Muscle of back (tissue), 11 donors: ENCODE results near the gene UFD1. TPM values are rescaled to one million over a fixed set of nuclear protein-coding genes. Genes with fewer than 3 reads are reported as not detected.

Experiments used
- DNase-seq, 3 donors: peaks; one replicate each; pipeline versions ENCODE4 v3.0.0 to v3.0.0-alpha.2; 2013
- polyA plus RNA-seq, 10 donors: library from polyadenylated mRNA; unstranded; fragments of 120-200 nt; gene quantifications; one replicate each; pipeline ENCODE4 v1.2.1, GENCODE V29; 2013; ENCODE audit not compliant: insufficient read length in 10 of 10

Gene UFD1
- polyA plus RNA-seq, 10 donors: 36.4 to 53.2 (median 41.2) TPM

DNA sequence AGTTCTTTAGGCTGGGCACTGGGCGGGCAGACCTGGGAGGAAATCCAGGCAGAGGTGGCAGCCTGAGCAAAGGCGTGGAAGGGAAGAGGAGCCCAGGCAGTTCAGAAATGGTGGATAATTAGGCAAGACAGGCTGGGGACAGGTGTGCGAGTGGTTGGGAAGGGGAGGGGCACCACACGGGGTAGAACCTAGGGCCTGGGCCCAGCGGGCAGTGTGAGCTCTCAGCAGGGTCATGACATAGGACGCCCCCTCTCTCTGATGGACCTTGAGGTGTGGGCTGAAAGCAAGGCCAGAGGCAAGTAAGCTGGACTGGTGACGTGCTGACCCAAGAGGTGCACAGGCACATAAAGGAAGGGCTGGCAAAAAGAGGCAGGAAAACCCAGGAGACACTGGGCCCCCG is 6.8 kb downstream of the UFD1 start:
- DNase-seq: no peak

DNA sequence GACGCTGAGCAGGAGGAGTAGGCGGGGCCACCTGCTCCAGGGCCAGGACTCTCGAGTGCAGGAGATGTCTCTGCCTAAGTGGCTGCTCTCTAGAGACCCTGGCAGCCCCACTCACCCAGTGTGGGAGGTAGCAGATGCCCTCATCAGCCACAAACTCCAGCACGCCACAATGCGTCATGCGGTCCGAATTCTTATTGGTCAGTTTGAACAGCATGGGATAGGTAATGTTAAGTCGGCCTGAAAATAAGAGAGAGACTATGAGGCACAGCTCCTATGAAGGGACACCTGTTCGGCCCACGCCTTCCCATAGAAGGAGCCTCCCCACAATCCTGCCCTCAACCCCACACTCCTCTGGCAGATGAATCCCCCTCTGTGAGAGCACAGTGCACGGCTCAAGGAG is 7.4 kb downstream of the UFD1 start:
- no peak for DNase-seq

DNA sequence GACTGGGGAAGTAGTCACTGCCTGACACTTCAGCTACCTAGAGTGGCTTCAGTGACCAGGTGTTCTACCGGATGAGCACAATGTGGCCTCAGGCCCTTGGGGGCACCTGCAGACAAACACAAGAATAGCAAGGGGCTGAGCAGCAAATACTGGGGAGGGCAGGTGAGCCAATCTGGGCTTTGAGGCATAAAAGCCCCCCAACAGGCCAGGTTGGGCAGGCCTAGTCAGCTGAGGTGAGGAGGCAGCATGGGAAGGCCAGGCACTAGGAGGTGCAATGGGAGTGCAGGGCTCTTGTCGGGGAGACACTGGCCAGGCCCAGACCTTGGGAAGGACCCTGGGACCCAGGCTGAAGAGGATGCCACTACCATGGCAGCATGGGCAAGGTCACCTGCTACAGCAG is 9.0 kb downstream of the UFD1 start:
- DNase-seq: no peak

DNA sequence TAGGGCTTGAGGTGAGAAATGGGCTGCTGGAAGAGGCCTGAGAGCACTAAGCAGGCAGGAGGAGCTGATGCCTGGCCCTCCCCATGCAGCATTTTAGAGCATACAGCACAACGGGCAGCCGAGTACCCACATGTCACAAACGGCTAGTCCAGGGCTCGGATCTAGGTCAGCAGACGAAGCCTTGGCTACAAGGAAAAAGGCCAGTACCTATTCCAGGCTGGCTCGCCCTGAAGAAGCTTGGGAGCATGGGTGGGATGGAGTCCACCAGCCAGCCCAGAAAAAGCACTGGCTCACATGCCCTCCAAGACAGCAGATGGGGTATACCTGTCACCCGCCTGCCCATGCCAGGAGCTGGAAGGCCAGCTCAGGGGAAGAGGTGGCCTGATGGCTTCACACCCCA is 9.6 kb downstream of the UFD1 start:
- no peak for DNase-seq

DNA sequence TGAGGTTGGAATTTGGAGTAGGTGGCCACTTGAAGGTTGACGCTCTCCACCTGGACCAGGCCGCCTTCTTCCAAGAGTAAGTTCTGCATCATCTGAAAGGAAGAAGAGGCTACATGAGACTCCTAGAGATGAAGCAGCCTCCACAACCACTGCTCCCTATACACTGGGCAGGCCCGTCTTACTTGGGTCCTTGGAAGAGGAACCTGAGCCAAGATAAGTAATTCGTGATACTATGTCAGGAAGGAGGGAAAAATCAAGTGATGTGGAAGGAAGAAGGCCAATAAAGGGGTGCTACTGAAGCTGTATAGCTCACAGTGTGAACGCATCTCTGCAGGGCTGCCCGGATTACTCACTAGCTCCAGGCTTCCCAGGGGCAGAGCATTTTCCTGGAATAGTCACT is 11.1 kb downstream of the UFD1 start:
- DNase-seq: no peak

DNA sequence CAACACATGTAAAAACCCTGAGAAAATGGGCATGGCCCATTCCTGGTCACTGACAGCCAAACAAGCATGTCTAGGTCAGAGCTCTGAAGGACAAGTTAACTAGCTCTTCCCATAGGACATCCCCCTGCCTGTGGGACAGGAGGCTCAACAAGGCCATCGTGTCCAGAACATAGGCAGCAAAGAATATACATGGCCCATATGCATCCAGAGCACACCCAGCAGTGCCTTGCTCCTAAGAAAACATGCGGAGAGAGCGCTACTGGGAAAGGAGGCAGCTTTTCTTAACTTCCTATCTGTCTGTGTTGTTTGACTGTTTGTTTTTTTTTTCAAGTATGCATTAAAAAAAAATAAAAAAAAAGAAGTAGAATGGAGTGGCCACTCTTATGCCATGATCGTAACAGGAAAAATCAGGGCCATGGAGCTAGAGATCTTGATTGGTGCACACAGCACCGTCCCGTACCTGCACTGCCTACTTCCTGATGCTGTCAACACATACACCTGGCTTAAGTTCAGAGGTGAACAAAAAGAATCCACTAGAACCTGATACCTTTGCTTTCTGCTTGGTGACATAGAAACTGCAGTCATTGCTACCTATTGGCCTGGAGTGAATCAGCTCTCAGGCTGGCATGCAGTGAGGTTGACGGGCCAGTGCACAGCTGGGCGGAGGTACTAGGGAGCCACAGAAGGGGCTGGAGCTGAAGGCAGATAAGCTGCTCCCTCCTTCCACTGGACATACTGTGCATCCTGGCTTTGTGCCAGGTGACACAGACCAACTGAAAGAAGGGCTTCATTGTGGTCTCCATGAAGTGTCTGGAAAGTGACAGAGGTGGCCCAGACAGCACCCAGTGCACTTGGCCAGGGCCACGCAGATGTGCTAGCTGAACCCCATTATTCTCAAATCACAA is 11.9 kb downstream of the UFD1 start:
- no peak for DNase-seq

DNA sequence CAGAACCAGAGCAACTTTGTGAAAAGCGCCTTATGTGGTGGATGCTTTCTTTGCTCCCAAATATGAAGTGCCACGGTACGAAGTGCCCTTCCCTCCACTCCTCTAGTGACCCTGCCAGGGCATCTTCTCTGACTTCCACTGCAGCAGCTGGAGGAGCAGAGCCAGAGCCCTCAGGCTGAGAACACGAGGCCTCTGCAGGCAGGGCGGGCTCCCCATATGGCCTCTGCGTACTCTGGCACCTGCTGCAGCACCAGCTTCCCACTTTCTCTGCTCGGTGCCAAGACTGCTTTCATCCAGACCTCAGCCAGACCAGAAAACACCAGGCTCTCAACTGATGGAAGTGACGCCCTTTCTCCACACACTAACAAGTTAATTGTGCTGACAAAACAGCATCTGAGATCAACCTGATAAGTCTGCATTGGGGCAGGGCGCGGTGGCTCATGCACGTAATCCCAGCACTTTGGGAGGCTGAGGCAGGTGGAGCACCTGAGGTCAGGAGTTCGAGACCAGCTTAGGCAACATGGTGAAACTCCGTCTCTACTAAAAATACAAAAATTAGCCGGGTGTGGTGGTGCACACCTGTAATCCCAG is 12.8 kb downstream of the UFD1 start:
- DNase-seq: no peak

DNA sequence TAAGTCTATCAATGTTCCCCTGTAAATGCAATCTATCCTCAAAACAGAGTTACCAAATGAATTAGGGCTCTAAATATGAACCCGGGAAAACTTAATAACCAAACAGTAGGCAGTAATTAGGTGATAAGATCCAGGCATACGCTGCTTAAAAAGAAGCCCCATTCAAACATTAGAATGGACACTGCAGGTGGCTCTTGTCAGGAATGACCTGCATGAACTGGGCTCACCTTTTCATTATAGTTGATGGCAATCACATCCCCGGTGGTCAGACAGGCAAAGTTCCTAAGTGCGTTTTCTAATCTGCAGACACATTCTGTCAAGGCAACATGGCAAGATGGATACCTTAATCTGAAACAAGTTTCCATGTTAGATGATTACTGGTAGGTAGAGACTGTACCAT is 14.0 kb downstream of the UFD1 start:
- DNase-seq: no peak

DNA sequence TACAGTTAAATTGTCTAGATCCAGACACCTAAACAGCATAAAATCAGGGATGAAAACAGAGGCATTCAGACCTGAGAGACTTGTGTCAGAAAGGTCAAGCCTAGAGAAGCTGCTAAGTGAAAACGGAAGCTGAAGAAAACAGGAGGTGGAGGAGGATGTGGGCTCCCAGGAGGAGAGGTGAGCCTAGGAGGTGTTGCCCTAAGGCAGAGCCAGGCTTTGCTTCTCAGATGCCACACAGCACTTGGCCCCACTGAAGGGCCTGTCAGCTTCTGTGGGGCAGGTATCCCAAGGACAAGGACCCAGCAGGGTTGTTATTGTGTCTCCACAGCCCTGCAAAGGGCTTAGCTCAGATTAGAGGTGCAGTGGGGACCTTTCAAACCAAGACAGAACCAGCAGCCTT is 14.4 kb downstream of the UFD1 start:
- DNase-seq: no peak

DNA sequence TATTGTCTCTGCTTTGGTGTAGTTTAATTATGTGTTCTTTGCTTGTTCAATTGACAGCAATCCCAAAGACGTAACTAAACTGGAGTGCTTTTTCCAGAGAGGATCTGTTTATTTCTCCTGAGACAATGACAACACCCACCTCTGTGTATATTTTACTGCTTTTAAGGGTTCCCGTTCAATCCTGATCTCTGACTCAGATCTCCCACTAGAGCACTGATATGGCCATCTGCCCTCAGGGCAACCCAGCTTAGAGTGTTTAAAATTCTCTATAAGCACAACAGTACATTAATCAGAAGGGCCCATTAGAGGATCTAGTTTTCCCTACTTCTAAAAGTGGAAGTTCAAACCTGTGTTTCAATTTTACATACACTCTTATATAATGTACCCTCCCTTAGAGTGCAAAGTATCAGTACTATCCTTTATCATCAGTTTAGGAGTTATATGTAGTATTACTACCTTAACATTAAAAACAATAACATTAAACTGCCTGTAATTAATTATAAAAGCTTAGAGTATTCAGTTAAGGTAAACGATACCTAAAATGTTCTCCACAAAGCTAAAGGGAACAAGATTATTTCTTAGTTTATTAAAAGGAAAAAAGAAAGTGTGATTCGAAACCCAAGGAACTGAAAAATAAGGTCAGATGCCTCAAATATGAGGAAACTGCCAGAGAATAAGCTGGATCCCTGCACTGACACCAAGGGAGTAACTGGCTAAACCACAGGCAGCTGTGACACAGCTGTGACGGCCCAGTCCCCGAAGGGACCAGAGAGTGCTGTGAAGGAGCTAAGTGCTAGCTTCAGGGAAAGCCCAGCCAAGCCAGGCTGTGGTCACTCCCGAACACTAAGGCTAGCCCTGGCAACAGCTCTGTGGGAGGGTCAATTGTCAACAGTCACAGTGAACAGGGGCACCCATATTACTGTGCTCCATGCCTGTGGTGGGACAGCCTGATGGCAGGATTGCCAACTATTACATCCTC is 15.2 kb downstream of the UFD1 start:
- DNase-seq: no peak

DNA sequence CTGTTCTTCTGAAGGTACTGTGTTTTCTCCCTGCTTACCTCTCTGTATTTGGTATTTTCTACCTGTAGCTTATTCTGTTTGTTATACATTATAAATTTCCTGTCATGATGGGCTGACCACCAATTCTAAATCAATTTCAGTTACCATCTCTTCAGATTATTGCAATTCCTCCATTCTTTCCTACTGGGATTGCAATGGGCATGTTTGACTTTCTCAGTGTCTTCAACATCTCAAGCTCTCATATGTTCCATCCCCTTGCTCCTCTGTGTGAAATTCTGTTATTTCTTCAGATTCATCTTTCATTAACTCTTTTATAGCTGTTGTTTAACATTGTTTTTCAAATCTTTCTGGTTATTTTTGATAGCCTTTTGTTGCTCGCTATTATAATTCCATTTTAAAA is 16.0 kb downstream of the UFD1 start:
- no peak for DNase-seq

DNA sequence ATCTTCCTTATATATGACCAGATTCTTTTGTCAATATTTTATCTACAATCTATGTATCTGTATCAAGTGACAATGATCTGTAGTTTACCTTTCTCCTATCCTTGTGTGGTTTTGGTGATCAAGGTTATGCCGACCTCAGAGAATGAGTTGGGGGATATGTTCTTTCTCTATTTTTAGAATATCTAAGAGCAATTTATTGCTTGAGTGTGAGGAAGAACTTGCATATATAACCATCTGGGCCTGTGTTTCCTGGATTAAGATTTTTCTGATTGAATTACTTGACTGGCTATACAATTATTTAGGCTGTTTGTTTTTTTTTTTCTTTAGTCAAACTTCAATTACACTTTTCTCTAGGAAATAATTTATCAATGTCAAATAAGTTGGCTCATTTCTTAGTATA is 17.5 kb downstream of the UFD1 start:
- no peak for DNase-seq

DNA sequence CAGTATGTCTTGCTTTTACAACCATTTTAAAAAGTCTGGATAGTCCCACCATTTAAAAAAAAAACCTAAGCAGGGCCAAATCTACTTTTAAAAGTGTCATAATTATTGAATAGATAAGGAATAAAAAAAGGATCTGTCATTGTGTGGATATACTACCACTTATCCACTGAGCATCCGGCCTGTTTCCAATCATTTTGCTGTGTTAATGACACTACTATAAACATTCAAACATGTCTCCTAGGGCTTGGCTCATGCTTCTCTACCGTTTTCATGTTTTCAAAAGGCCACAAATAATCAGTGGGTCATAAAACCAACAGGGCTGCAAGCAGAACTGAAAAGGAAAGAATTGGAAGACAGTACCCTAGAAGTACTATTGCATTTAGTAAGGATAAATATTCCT is 19.0 kb downstream of the UFD1 start:
- no peak for DNase-seq

DNA sequence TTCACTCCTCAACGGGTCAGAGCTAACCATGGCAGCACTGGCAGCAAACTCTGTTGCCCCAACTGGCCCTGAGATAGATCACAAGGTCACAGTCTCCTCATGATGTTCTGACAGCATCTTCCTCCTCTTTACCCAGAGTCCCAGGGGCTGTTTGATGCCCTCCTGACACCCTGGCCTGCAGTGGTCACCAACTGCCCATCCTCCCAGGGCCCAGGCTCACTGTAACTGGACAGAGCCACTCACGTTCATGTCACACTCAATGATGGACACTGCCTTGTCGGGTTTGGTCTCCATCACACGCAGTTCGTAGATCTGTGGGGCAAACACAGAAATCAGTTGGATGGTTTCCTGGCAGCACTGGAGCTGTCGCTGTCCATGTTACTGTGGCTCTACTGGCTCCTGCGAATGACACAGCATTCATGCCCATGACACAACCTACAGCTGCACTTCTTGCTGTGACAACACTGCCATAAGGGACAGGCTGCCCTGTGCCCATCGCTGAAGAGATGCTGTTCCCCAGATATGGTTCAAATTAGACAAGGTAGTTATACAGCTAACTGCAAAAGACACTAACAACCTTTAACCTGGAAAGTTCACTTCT is 21.1 kb downstream of the UFD1 start:
- DNase-seq: no peak

DNA sequence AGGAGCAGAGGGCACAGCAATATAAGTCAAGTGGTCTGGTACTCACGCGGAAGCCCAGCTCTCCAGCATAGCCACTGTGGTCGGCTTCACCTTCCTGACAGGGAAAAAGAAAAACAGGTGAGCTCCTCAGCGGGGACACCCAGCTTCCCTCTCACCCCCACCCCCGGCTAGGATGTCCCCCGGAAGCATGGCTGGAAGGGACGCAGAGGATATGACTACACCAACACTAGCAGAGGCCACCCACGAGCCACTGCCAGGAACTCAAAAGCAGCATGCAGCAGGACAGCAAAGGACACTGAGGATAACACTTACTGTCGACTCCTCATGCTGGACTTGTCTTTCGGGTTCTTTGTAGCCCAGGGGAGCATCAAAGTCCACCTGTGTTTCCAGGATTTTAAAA is 22.5 kb downstream of the UFD1 start:
- no peak for DNase-seq

DNA sequence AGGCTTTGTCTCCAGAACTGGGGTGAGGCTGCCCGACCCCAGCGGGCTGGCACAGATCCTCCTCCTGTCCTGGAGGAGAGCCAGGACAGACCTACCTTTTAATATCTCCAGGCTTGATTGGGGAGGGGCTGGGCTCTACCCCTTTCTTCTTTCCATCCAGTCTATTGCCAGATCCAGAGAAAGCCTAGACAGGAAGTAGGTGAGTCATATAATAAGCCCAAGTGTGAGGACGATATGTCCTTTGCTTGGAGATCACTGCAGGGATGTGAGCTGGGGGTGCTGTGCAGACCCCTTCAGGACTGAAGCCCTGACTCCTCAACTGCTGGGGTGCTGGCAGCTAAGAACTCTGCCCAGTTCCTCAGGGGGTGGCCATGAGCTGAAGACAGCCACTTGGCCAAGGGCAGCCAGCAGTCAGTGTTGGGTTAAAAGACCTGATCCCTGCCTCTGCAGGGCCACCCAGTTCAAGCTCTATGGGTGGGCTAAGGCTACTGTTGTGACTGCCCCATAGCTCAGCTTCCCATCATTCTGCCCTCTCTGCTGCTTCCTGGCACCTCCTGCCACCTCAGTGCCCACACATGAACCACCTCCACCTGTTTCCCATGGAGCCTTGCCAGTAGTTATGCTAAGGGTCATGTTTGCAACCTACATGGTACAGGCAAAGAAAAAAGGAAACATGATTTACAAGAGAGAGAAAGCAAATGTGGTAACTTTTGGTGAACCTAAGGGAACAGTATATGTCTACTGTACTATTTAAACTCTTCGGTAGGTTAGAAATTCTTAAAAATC is 23.2 kb downstream of the UFD1 start:
- DNase-seq: no peak

DNA sequence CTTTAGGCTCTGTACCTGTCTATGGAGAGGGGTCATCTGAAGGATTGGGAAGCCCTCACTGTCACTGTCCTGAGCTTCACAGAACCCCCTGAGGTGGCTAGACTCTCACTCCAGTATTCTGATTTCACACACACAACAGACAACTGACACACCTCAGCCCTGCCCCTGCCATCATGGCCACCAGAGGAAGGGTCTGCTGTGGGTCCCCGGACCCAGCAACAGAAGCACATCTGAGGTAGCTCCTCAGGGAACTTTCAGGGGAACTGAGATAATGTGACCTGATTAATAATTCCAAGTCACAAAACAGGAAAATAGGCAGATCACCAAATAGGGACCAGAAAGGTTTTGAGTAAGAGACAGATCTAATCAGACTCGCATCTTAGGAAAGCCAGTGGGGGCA is 24.0 kb downstream of the UFD1 start:
- DNase-seq: no peak

DNA sequence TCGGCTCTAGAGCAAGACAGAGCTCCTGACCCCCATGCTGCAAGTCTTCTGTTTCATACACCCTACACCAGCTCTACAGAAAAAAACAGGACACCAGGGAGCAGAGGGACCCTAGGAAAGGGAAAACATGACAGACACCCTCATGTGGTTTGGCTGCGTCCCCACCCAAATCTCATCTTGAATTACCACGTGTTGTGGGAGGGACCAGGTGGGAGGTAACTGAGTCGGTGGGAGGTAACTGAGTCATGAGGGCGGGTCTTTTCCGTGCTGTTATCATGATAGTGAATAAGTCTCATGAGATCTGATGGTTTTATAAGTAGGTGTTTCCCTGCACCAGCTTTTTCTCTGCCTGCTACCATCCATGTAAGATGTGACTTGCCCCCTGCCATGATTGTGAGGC is 24.8 kb downstream of the UFD1 start:
- DNase-seq: no peak

DNA sequence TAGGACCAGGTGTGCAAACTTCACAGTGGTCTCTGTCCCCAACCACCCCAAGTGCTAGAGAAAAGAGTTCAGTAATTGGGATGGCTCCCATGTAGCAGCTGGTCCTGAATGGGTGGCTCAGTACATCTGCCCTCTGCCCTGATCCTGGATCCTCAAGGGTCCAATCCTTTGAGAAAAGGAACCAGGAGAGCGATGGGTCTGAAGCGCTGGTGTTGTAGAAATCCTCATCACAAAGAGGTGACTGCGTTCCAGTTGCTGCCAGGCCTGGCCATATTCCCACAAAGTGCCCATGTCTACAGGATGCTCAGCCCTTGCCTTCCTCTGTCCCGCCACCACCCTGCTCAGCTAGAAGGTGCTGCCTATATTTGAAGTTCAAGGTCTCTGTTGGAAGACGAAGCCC is 25.3 kb downstream of the UFD1 start:
- no peak for DNase-seq

DNA sequence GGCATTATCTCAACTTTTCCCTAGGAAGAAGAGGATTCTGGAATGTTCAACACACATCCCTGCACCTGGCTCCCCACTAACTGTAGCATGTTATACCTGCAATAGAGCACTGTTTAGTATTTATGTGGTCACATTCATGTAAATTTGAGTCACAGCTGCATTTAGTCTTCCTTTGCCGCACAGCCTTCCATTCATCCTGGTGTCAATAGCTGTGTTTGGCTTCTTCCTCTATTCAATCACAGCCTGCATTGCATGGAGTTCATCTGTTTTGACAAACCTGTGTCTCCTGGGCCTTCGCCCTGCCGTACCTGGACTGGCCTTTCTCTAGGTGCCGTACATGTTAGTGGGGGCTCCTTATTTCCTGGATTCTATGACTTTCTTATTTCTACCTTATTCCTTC is 27.4 kb downstream of the UFD1 start:
- DNase-seq: no peak
